Measurements from ENCODE around the gene SNX32. TPM values are rescaled to one million over a fixed set of nuclear protein-coding genes. Genes with fewer than 3 reads are reported as not detected.

Gene SNX32
- total and polyA plus RNA-seq, 2 of the 13 experiments (the other 11 are each of a cell fraction or from before 2014, with no cell fraction given): 0.09 to 0.34 TPM

DNA sequence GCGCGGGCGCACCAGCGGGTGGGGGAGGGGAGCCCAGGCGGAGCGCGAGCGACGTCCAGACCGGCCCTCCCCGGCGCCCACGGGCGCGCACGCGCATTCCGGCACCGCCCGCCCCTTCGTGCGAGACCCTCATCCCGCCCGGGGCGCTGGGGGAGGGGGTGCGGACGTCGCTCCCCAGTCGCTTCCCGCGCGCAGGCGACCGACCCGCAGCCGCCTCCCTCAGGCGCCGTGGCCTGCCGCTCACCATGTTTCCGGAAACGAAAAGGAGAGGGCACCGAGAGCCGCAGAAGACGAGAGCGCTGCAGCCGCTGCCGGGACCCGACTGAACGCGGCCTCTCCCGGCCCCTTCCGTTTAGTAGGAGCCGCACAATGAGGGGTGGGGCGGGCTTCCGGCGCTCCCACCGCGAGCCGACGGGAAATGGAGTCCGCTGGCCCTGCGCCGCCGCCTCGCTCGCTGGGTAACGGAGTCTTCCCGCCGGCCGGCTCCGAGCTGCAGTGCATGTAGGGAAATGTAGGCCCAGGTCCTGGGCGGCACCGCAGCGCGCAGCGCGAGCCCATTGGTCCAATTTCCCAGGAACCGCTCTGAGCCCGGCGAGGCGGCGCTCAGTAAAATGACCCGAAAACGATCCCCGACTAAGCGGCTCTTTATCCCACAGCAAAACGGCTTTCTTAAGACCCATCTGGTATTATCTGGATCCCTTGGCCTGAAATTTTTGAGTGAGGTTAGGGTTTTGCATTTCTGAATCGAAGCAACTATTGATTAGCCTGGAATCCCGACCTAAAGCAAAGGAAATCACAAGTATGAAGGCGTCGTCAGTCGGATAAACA is 24.3 kb downstream of the SNX32 start, which contains the start of gene CFL1 (continued):
- TF ChIP-seq, protein P1, sequence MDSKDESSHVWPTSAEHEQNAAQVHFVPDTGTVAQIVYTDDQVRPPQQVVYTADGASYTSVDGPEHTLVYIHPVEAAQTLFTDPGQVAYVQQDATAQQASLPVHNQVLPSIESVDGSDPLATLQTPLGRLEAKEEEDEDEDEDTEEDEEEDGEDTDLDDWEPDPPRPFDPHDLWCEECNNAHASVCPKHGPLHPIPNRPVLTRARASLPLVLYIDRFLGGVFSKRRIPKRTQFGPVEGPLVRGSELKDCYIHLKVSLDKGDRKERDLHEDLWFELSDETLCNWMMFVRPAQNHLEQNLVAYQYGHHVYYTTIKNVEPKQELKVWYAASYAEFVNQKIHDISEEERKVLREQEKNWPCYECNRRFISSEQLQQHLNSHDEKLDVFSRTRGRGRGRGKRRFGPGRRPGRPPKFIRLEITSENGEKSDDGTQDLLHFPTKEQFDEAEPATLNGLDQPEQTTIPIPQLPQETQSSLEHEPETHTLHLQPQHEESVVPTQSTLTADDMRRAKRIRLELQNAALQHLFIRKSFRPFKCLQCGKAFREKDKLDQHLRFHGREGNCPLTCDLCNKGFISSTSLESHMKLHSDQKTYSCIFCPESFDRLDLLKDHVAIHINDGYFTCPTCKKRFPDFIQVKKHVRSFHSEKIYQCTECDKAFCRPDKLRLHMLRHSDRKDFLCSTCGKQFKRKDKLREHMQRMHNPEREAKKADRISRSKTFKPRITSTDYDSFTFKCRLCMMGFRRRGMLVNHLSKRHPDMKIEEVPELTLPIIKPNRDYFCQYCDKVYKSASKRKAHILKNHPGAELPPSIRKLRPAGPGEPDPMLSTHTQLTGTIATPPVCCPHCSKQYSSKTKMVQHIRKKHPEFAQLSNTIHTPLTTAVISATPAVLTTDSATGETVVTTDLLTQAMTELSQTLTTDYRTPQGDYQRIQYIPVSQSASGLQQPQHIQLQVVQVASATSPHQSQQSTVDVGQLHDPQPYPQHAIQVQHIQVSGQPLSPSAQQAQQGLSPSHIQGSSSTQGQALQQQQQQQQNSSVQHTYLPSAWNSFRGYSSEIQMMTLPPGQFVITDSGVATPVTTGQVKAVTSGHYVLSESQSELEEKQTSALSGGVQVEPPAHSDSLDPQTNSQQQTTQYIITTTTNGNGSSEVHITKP (CRISPR knock-in tag; IDR thresholded peaks at IDR 0.05; ENCODE audit: low read depth): 0 out of 2 replicates have a peak, but pooled peaks have one; percentile 48
- 0 out of 2 replicates have a peak, but pooled peaks have one; percentile 68 for TF ChIP-seq ARNTL (CRISPR knock-in tag; IDR thresholded peaks at IDR 0.05)
- TF ChIP-seq, protein P2, sequence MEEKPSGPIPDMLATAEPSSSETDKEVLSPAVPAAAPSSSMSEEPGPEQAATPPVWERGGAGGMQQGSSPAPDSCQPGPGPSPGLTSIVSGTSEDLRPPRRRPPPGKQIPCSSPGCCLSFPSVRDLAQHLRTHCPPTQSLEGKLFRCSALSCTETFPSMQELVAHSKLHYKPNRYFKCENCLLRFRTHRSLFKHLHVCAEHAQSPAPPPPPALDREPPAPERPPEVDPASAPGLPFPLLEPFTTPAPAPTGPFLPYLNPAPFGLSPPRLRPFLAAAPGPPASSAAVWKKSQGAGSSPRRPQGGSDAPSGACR (CRISPR knock-in tag; IDR thresholded peaks at IDR 0.05): peak; percentile 60; the same call in 1 of the 2 replicates
- TF ChIP-seq MXI1 (IDR thresholded peaks at IDR 0.05; ENCODE audit: borderline replicate concordance, low read depth, low read length): peak; percentile 76; the same call in 1 of the 3 replicates
- peak; percentile 80 for TF ChIP-seq KDM2A (CRISPR knock-in tag; IDR thresholded peaks at IDR 0.05; ENCODE audit: borderline replicate concordance, low read depth)
- TF ChIP-seq ZNF292 (CRISPR knock-in tag; IDR thresholded peaks at IDR 0.05; ENCODE audit: borderline replicate concordance, low read depth): no peak
- TF ChIP-seq CREB1 (IDR thresholded peaks at IDR 0.05): peak; percentile 52; the same call in 1 of the 2 replicates
- TF ChIP-seq CREB1 (CRISPR knock-in tag; IDR thresholded peaks at IDR 0.05): peak; percentile 64
- TF ChIP-seq ZNF567 (CRISPR knock-in tag; IDR thresholded peaks at IDR 0.05; ENCODE audit: borderline replicate concordance): peak; percentile 96; the same call in 1 of the 2 replicates
- TF ChIP-seq, protein P3, sequence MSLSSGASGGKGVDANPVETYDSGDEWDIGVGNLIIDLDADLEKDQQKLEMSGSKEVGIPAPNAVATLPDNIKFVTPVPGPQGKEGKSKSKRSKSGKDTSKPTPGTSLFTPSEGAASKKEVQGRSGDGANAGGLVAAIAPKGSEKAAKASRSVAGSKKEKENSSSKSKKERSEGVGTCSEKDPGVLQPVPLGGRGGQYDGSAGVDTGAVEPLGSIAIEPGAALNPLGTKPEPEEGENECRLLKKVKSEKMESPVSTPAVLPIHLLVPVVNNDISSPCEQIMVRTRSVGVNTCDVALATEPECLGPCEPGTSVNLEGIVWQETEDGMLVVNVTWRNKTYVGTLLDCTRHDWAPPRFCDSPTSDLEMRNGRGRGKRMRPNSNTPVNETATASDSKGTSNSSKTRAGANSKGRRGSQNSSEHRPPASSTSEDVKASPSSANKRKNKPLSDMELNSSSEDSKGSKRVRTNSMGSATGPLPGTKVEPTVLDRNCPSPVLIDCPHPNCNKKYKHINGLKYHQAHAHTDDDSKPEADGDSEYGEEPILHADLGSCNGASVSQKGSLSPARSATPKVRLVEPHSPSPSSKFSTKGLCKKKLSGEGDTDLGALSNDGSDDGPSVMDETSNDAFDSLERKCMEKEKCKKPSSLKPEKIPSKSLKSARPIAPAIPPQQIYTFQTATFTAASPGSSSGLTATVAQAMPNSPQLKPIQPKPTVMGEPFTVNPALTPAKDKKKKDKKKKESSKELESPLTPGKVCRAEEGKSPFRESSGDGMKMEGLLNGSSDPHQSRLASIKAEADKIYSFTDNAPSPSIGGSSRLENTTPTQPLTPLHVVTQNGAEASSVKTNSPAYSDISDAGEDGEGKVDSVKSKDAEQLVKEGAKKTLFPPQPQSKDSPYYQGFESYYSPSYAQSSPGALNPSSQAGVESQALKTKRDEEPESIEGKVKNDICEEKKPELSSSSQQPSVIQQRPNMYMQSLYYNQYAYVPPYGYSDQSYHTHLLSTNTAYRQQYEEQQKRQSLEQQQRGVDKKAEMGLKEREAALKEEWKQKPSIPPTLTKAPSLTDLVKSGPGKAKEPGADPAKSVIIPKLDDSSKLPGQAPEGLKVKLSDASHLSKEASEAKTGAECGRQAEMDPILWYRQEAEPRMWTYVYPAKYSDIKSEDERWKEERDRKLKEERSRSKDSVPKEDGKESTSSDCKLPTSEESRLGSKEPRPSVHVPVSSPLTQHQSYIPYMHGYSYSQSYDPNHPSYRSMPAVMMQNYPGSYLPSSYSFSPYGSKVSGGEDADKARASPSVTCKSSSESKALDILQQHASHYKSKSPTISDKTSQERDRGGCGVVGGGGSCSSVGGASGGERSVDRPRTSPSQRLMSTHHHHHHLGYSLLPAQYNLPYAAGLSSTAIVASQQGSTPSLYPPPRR (CRISPR knock-in tag; IDR thresholded peaks at IDR 0.05; ENCODE audit: borderline replicate concordance): peak; percentile 41; the same call in 1 of the 2 replicates
- no peak for TF ChIP-seq SYNCRIP (IDR thresholded peaks at IDR 0.05; ENCODE audit: insufficient read depth, low read depth, low read length)
- no peak for TF ChIP-seq ZNF619 (CRISPR knock-in tag; IDR thresholded peaks at IDR 0.05)
- no peak for TF ChIP-seq TCF12 (IDR thresholded peaks at IDR 0.05)
- TF ChIP-seq TCF12 (CRISPR knock-in tag; IDR thresholded peaks at IDR 0.05): peak; percentile 94
- TF ChIP-seq SP5 (CRISPR knock-in tag; IDR thresholded peaks at IDR 0.05; ENCODE audit: borderline replicate concordance, low read depth): peak; percentile 45; the same call in 1 of the 2 replicates
- TF ChIP-seq, protein P4, sequence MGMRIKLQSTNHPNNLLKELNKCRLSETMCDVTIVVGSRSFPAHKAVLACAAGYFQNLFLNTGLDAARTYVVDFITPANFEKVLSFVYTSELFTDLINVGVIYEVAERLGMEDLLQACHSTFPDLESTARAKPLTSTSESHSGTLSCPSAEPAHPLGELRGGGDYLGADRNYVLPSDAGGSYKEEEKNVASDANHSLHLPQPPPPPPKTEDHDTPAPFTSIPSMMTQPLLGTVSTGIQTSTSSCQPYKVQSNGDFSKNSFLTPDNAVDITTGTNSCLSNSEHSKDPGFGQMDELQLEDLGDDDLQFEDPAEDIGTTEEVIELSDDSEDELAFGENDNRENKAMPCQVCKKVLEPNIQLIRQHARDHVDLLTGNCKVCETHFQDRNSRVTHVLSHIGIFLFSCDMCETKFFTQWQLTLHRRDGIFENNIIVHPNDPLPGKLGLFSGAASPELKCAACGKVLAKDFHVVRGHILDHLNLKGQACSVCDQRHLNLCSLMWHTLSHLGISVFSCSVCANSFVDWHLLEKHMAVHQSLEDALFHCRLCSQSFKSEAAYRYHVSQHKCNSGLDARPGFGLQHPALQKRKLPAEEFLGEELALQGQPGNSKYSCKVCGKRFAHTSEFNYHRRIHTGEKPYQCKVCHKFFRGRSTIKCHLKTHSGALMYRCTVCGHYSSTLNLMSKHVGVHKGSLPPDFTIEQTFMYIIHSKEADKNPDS (CRISPR knock-in tag; IDR thresholded peaks at IDR 0.05): peak; percentile 71; the same call in 1 of the 2 replicates
- TF ChIP-seq ESRRA (CRISPR knock-in tag; IDR thresholded peaks at IDR 0.05; ENCODE audit: low read depth): peak; percentile 52; the same call in 1 of the 2 replicates
